K562 (cell line): ENCODE results near the gene ADCYAP1R1. TPM values are rescaled to one million over a fixed set of nuclear protein-coding genes. Genes with fewer than 3 reads are reported as not detected.

Experiments
- ATAC-seq: fragments of 200-7000 bp; cut with Tn5 transposase; 3 replicates; pipeline ENCODE4 v1.9.1; 2020; ENCODE audit warnings: moderate library complexity
- BruUV-seq: library from RNA; stranded (reverse); fragments of 400-500 nt; replicated peaks from 2 replicates; lab custom pipeline; 2021; lab: Mats Ljungman, UMichigan
- CTCF ChIA-PET: fragments of 300-600 bp; formaldehyde crosslinking; extraction: SDS; loops from one replicate; lab custom pipeline; 2021; ENCODE audit warnings: low intra/inter-chr PET ratio; lab: Yijun Ruan, JAX
- POLR2A ChIA-PET: fragments of 300-600, 350-650 bp; sonication (Branson Sonifier 250); formaldehyde crosslinking; extraction: SDS; loops from one replicate; lab custom pipeline; 2021; ENCODE audit warnings: antibody characterized with exemption, inconsistent platforms; lab: Yijun Ruan, JAX
- DNase-seq, 4 experiments: peaks; one replicate each; pipeline versions ENCODE4 v3.0.0 to v3.0.0-alpha.2; 2011 to 2018; ENCODE audit warnings: low spot score in 3 of 4, mixed read lengths in 3 of 4; ENCODE audit errors: extremely low read depth in 1 of 4
- FAIRE-seq: peaks from 2 replicates; lab custom pipeline; 2011; peaks lifted over from hg19 to GRCh38; lab: Jason Lieb, UNC
- H2AFZ ChIP-seq: 2 replicates; pipeline ENCODE4 v1.6.0; 2011; ENCODE audit warnings: low read depth, low read length, control low read depth, inconsistent platforms
- H3K27ac ChIP-seq: fragments of 200-600 bp; 3 replicates; pipeline ENCODE4 v1.8.0; 2011; ENCODE audit warnings: low read depth, mild to moderate bottlenecking, control low read depth, inconsistent platforms, low read length, moderate library complexity, mixed read lengths; ENCODE audit errors: extremely low read depth
- H3K27me3 ChIP-seq, 2 experiments: fragments of 300-600 bp in 1 of 2; 2 replicates in 1 of 2; 3 replicates in 1 of 2; pipeline versions ENCODE4 v1.6.0 to v1.8.0; 2011; ENCODE audit warnings: inconsistent platforms in 2 of 2, low read length in 2 of 2, mild to moderate bottlenecking in 1 of 2, mixed read lengths in 1 of 2, moderate library complexity in 1 of 2; ENCODE audit not compliant: control insufficient read depth in 2 of 2, insufficient read depth in 2 of 2
- H3K36me3 ChIP-seq: fragments of 300-600 bp; 3 replicates; pipeline ENCODE4 v1.8.0; 2011; ENCODE audit warnings: mild to moderate bottlenecking, low read length, inconsistent platforms; ENCODE audit not compliant: control insufficient read depth, insufficient read depth
- H3K4me1 ChIP-seq, 2 experiments: fragments of 200-600 bp in 1 of 2; replicated peaks in 1 of 2; 2 replicates in 1 of 2; 3 replicates in 1 of 2; pipeline versions ENCODE4 v1.5.1 to v1.8.0; 2011; ENCODE audit warnings: inconsistent platforms in 2 of 2, low read length in 2 of 2, mild to moderate bottlenecking in 1 of 2, mixed read lengths in 1 of 2, moderate library complexity in 1 of 2; ENCODE audit not compliant: control insufficient read depth in 2 of 2, insufficient read depth in 2 of 2
- H3K4me2 ChIP-seq: 2 replicates; pipeline ENCODE4 v1.6.1; 2011; ENCODE audit warnings: low read length, control low read depth, inconsistent platforms, mixed read lengths; ENCODE audit not compliant: insufficient read depth
- H3K4me3 ChIP-seq: fragments of 200-600 bp; sonication (generic), shearing (Covaris generic); 2 replicates; pipeline ENCODE4 v1.5.1; 2016; ENCODE audit warnings: control low read depth, inconsistent platforms
- H3K79me2 ChIP-seq: fragments of 200-600 bp; 3 replicates; pipeline ENCODE4 v1.8.0; 2011; ENCODE audit warnings: low read length, inconsistent platforms; ENCODE audit not compliant: control insufficient read depth, insufficient read depth
- H3K9ac ChIP-seq, 2 experiments: 2 replicates each; pipeline versions ENCODE4 v1.6.0 to v1.6.1; 2011; ENCODE audit warnings: low read depth in 2 of 2, low read length in 2 of 2, control low read depth in 1 of 2, inconsistent platforms in 1 of 2, mild to moderate bottlenecking in 1 of 2, mixed read lengths in 1 of 2; ENCODE audit not compliant: insufficient read depth in 1 of 2
- H3K9me1 ChIP-seq: one replicate; pipeline ENCODE4 v1.6.0; 2011; ENCODE audit warnings: inconsistent platforms, mild to moderate bottlenecking, low read length, moderate library complexity; ENCODE audit not compliant: control insufficient read depth, insufficient read depth
- H3K9me3 ChIP-seq: replicated peaks from 2 replicates; pipeline ENCODE4 v1.5.1; 2011; ENCODE audit warnings: low read depth, low read length, inconsistent platforms; ENCODE audit not compliant: control insufficient read depth, insufficient read depth
- H4K20me1 ChIP-seq: replicated peaks from 2 replicates; pipeline ENCODE4 v1.6.1; 2011; ENCODE audit warnings: low read length, inconsistent platforms, mixed read lengths; ENCODE audit not compliant: control insufficient read depth, insufficient read depth
- ATF1 ChIP-seq, 2 experiments: fragments of 450-650 bp in 1 of 2; IDR thresholded peaks; 2 replicates each; pipeline ENCODE4 v1.6.1; 2016; ENCODE audit warnings: missing compliant biosample characterization in 1 of 2, missing genetic modification characterization in 1 of 2
- E2F1 ChIP-seq: sonication (generic); formaldehyde crosslinking; IDR thresholded peaks from 2 replicates; pipeline ENCODE4 v1.8.1; 2023; ENCODE audit warnings: mild to moderate bottlenecking, missing genetic modification reagents, moderate library complexity
- FOS ChIP-seq: IDR thresholded peaks from 3 replicates; pipeline ENCODE4 v1.6.1; 2011; ENCODE audit not compliant: insufficient read length; ENCODE audit errors: extremely low read depth
- L3MBTL2 ChIP-seq: fragments of 450-650 bp; IDR thresholded peaks from 2 replicates; pipeline ENCODE4 v1.6.1; 2016; ENCODE audit warnings: mild to moderate bottlenecking, moderate library complexity
- MCM7 ChIP-seq, 2 experiments: fragments of 450-650 bp; IDR thresholded peaks; 2 replicates each; pipeline ENCODE4 v1.6.1; 2016 to 2018
- NR2C1 ChIP-seq, 2 experiments: fragments of 450-650 bp; IDR thresholded peaks; 2 replicates each; pipeline ENCODE4 v1.6.1; 2017; ENCODE audit warnings: mild to moderate bottlenecking in 2 of 2, antibody characterized with exemption in 1 of 2, inconsistent platforms in 1 of 2, missing compliant biosample characterization in 1 of 2, missing genetic modification characterization in 1 of 2
- PCBP1 ChIP-seq: fragments of 200-400 bp; formaldehyde crosslinking; IDR thresholded peaks from 2 replicates; pipeline ENCODE4 v1.6.1; 2018; ENCODE audit warnings: mild to moderate bottlenecking, low read depth, low read length; ENCODE audit not compliant: poor library complexity, severe bottlenecking
- PHF8 ChIP-seq: fragments of 200-600 bp; sonication (generic); IDR thresholded peaks from 2 replicates; pipeline ENCODE4 v1.6.1; 2012; ENCODE audit warnings: mixed run types, mild to moderate bottlenecking, inconsistent platforms, low read length, moderate library complexity, borderline replicate concordance
- SFPQ ChIP-seq: fragments of 200-400 bp; formaldehyde crosslinking; IDR thresholded peaks from 2 replicates; pipeline ENCODE4 v1.6.1; 2017; ENCODE audit warnings: mild to moderate bottlenecking, low read depth, low read length, moderate library complexity
- SP1 ChIP-seq: sonication (generic); formaldehyde crosslinking; IDR thresholded peaks from 2 replicates; pipeline ENCODE4 v1.8.1; 2022; ENCODE audit warnings: mild to moderate bottlenecking, missing genetic modification reagents
- TEAD1 ChIP-seq, 2 experiments: fragments of 450-650 bp in 1 of 2; sonication (generic) in 1 of 2; formaldehyde crosslinking; IDR thresholded peaks; 2 replicates each; pipeline versions ENCODE4 v1.4.0 to v1.8.0; 2020 to 2022; ENCODE audit warnings: mild to moderate bottlenecking in 2 of 2, missing genetic modification reagents in 1 of 2
- XRCC4 ChIP-seq: IDR thresholded peaks from one replicate; pipeline ENCODE4 v1.6.1; 2011; ENCODE audit not compliant: insufficient read depth, insufficient read length; ENCODE audit errors: extremely low read depth
- ZNF277 ChIP-seq: fragments of 250-450 bp; sonication (Bioruptor Pico); IDR thresholded peaks from 2 replicates; pipeline ENCODE4 v1.8.0; 2022; ENCODE audit warnings: inconsistent platforms, mild to moderate bottlenecking, moderate library complexity, borderline replicate concordance
- ZNF639 ChIP-seq, 2 experiments: fragments of 200-800 bp in 1 of 2; sonication (Bioruptor generic) in 1 of 2; sonication (generic) in 1 of 2; formaldehyde crosslinking in 1 of 2; IDR thresholded peaks in 1 of 2; conservative IDR thresholded peaks in 1 of 2; 2 replicates each; pipeline versions ENCODE4 v1.5.0 to v1.6.1; 2016 to 2020; ENCODE audit warnings: missing compliant biosample characterization in 1 of 2, missing genetic modification characterization in 1 of 2, missing genetic modification reagents in 1 of 2
- WGBS: fragments of 100-300 bp; shearing (Covaris generic); methylation state at CpG from one replicate; pipeline ENCODE4 v1.1.6; 2016; ENCODE audit warnings: low coverage, mixed read lengths; ENCODE audit not compliant: insufficient coverage; ENCODE audit errors: missing lambda C conversion rate; 5-methylcytosine and 5-hydroxymethylcytosine counted together
- in situ Hi-C: fragments of 300-500 bp; cut with MboI; formaldehyde crosslinking; loops from 4 replicates; pipeline ENCODE4 v1.15.0; 2018; ENCODE audit warnings: inconsistent platforms, mixed read lengths
- intact Hi-C: fragments of 100-400 bp; cut with micrococcal nuclease; formaldehyde crosslinking; loops from 2 replicates; pipeline ENCODE4 v1.14.2; 2022
- polyA plus RNA-seq, 8 experiments: library from polyadenylated mRNA; depleted of rRNA in 4 of 8; stranded (reverse) in 5 of 8; unstranded in 3 of 8; fragments of >200 nt; fragmentation: Nextera tagmentation in 2 of 8; fragmentation: Illumina TruSeq in 1 of 8; extraction: Ambion mirVana in 2 of 8; extraction: Trizol in 1 of 8; gene quantifications; 2 replicates each; pipeline versions ENCODE4 v1.2.1 to v1.2.3, GENCODE V29; 2011 to 2014; ENCODE audit warnings: inconsistent platforms in 1 of 8, missing spikeins in 1 of 8
- total RNA-seq, 7 experiments: library from RNA; depleted of rRNA in 6 of 7; stranded (reverse); fragments of >200 nt in 6 of 7; fragmentation: Illumina TruSeq in 2 of 7; extraction: Trizol in 2 of 7; gene quantifications; 2 replicates each; pipeline versions ENCODE4 v1.2.1 to v1.2.3, GENCODE V29; 2011 to 2021; ENCODE audit warnings: low replicate concordance in 1 of 7

Gene ADCYAP1R1
- total and polyA plus RNA-seq, 9 of the 15 experiments (the other 6 are each of a cell fraction or from before 2014, with no cell fraction given), result 0.03 to 0.07 TPM; not detected in 7

GRCh38 chr7:31049005-31049765 lies 2.9 kb upstream of the ADCYAP1R1 start:
- FAIRE-seq (no peak), ATAC-seq (no peak), DNase-seq (no peak)
- ChIA-PET POLR2A (interaction anchor here (0.6 kb wide), 1 partner anchor 8 kb away, joined by 4 read pairs; no protein-coding TSS in a partner anchor), CTCF (no interaction called here)
- Histone ChIP-seq H3K4me2 (no peak overlapping the region), H3K36me3 (no peaks in the 10 kb centered on the region), H3K9me3 (no peaks in the 10 kb centered on the region), H3K9ac (no peak overlapping the region), H3K9me1 (peaks cover 6% of the 10 kb centered on the region), H4K20me1 (no peaks in the 10 kb centered on the region), H3K27me3 (peaks cover 4 to 47% of the 10 kb centered on the region in 2 experiments; a peak in 3 of 5 replicates), H3K27ac (no peak overlapping the region), H3K4me1 (peaks cover 0 to 7% of the 10 kb centered on the region in 2 experiments; a peak in 2 of 5 replicates), H2AFZ (no peak overlapping the region), H3K4me3 (no peak overlapping the region), H3K79me2 (no peaks in the 10 kb centered on the region)
- intact Hi-C loops (no loop called here), in situ Hi-C loops (no loop called here)
- BruUV-seq, result no TSS peak
- 3% methylated on average over 11 of the region's 12 CpGs for WGBS
- no peak for TF ChIP-seq ZNF277
- TF ChIP-seq ATF1 (CRISPR knock-in tag; IDR thresholded peaks at IDR 0.05), result no peak
- TF ChIP-seq ATF1 (tag; IDR thresholded peaks at IDR 0.05), result no peak
- no peak for TF ChIP-seq XRCC4
- TF ChIP-seq SFPQ, result no peak
- TF ChIP-seq E2F1 (CRISPR knock-in tag), result no peak
- TF ChIP-seq FOS, result no peak
- TF ChIP-seq TEAD1 (CRISPR knock-in tag; IDR thresholded peaks at IDR 0.05), result no peak
- TF ChIP-seq L3MBTL2, result no peak
- no peak for TF ChIP-seq MCM7 (IDR thresholded peaks at IDR 0.05)
- no peak for TF ChIP-seq PCBP1
- no peak for TF ChIP-seq ZNF639 (CRISPR knock-in tag; conservative IDR thresholded peaks at IDR 0.05 in 1 of 2, IDR thresholded peaks at IDR 0.05 in 1 of 2)
- TF ChIP-seq SP1, result no peak
- TF ChIP-seq PHF8, result no peak
- TF ChIP-seq NR2C1 (IDR thresholded peaks at IDR 0.05), result no peak
- TF ChIP-seq NR2C1 (tag; IDR thresholded peaks at IDR 0.05), result no peak
